IMR-90 (cell line): Measurements from ENCODE around the gene CD19. TPM values are rescaled to one million over a fixed set of nuclear protein-coding genes. Genes with fewer than 3 reads are reported as not detected.

Experiments used
- ATAC-seq: fragments of 200-7000 bp; cut with Tn5 transposase; 2 replicates; pipeline ENCODE4 v1.9.1; 2020; ENCODE audit warnings: low read depth, mild to moderate bottlenecking, moderate library complexity
- BruUV-seq: library from RNA; stranded (reverse); fragments of 400-500 nt; replicated peaks from 2 replicates; lab custom pipeline; 2021; lab: Mats Ljungman, UMichigan
- CTCF ChIA-PET: fragments of 300-600 bp; formaldehyde crosslinking; extraction: SDS; loops from one replicate; lab custom pipeline; 2021; ENCODE audit warnings: antibody characterized with exemption; lab: Yijun Ruan, JAX
- POLR2A ChIA-PET: fragments of 300-600 bp; sonication (Branson Sonifier 250); formaldehyde crosslinking; loops from one replicate; lab custom pipeline; 2022; ENCODE audit warnings: antibody characterized with exemption; ENCODE audit not compliant: unreplicated experiment; lab: Charles Lee
- DNase-seq: peaks from one replicate; pipeline ENCODE4 v3.0.0; 2013
- H2AFZ ChIP-seq: replicated peaks from 2 replicates; pipeline ENCODE3; 2013; ENCODE audit warnings: low read length, mild to moderate bottlenecking; ENCODE audit not compliant: poor library complexity
- H2AK5ac ChIP-seq: 2 replicates; pipeline ENCODE4 v1.6.1; 2013; ENCODE audit warnings: low read depth, low read length, inconsistent platforms
- H2AK9ac ChIP-seq: replicated peaks from 2 replicates; pipeline ENCODE3; 2013; ENCODE audit warnings: mild to moderate bottlenecking, low read depth, low read length, moderate library complexity; ENCODE audit not compliant: poor library complexity
- H2BK120ac ChIP-seq: 2 replicates; pipeline ENCODE4 v1.6.1; 2013; ENCODE audit warnings: low read depth, low read length, inconsistent platforms
- H2BK15ac ChIP-seq: 3 replicates; pipeline ENCODE4 v1.6.1; 2013; ENCODE audit warnings: low read depth, low read length, inconsistent platforms
- H2BK20ac ChIP-seq: 2 replicates; pipeline ENCODE4 v1.6.1; 2013; ENCODE audit warnings: low read depth, mild to moderate bottlenecking, inconsistent platforms, low read length, moderate library complexity
- H2BK5ac ChIP-seq: 2 replicates; pipeline ENCODE4 v1.6.1; 2013; ENCODE audit warnings: mild to moderate bottlenecking, low read depth, low read length, inconsistent platforms; ENCODE audit not compliant: poor library complexity, severe bottlenecking
- H3K14ac ChIP-seq: replicated peaks from 2 replicates; pipeline ENCODE4 v1.6.1; 2013; ENCODE audit warnings: low read depth, low read length, inconsistent platforms
- H3K18ac ChIP-seq: 2 replicates; pipeline ENCODE4 v1.6.1; 2013; ENCODE audit warnings: low read depth, low read length, control low read depth
- H3K23ac ChIP-seq: 2 replicates; pipeline ENCODE4 v1.6.1; 2013; ENCODE audit warnings: low read depth, low read length, inconsistent platforms
- H3K27ac ChIP-seq: 2 replicates; pipeline ENCODE4 v1.5.1; 2013; ENCODE audit warnings: mild to moderate bottlenecking, control low read depth, low read length; ENCODE audit not compliant: insufficient read depth
- H3K27me3 ChIP-seq: 2 replicates; pipeline ENCODE4 v1.6.1; 2013; ENCODE audit warnings: low read length; ENCODE audit not compliant: control insufficient read depth, insufficient read depth
- H3K36me3 ChIP-seq: 2 replicates; pipeline ENCODE4 v1.6.1; 2013; ENCODE audit warnings: low read length, mixed read lengths; ENCODE audit not compliant: control insufficient read depth, insufficient read depth
- H3K4ac ChIP-seq: 2 replicates; pipeline ENCODE4 v1.6.1; 2013; ENCODE audit warnings: low read depth, low read length, inconsistent platforms
- H3K4me1 ChIP-seq: 2 replicates; pipeline ENCODE4 v1.6.1; 2013; ENCODE audit warnings: low read length, mixed read lengths; ENCODE audit not compliant: control insufficient read depth, insufficient read depth
- H3K4me2 ChIP-seq: 2 replicates; pipeline ENCODE4 v1.6.1; 2013; ENCODE audit warnings: low read depth, mild to moderate bottlenecking, control low read depth, low read length, moderate library complexity
- H3K4me3 ChIP-seq: 2 replicates; pipeline ENCODE4 v1.5.1; 2013; ENCODE audit warnings: low read depth, mild to moderate bottlenecking, control low read depth, low read length, moderate library complexity; ENCODE audit not compliant: insufficient read depth
- H3K56ac ChIP-seq: 2 replicates; pipeline ENCODE4 v1.6.1; 2013; ENCODE audit warnings: low read length, inconsistent platforms; ENCODE audit not compliant: insufficient read depth; ENCODE audit errors: extremely low read depth
- H3K79me1 ChIP-seq, 2 experiments: 2 replicates each; pipeline ENCODE4 v1.6.1; 2013; ENCODE audit warnings: low read length in 2 of 2, inconsistent platforms in 1 of 2, low read depth in 1 of 2
- H3K9ac ChIP-seq: 2 replicates; pipeline ENCODE4 v1.6.1; 2013; ENCODE audit warnings: low read depth, low read length, control low read depth
- H3K9me1 ChIP-seq: 2 replicates; pipeline ENCODE4 v1.6.1; 2013; ENCODE audit warnings: low read length, inconsistent platforms; ENCODE audit not compliant: insufficient read depth
- H3K9me3 ChIP-seq: 2 replicates; pipeline ENCODE4 v1.6.1; 2013; ENCODE audit warnings: low read length; ENCODE audit not compliant: control insufficient read depth, insufficient read depth
- H4K20me1 ChIP-seq: 2 replicates; pipeline ENCODE4 v1.6.1; 2013; ENCODE audit warnings: low read length, inconsistent platforms; ENCODE audit not compliant: insufficient read depth
- H4K5ac ChIP-seq: 2 replicates; pipeline ENCODE4 v1.6.1; 2013; ENCODE audit warnings: mild to moderate bottlenecking, low read depth, low read length, control low read depth
- H4K8ac ChIP-seq, 2 experiments: 2 replicates each; pipeline ENCODE4 v1.6.1; 2013; ENCODE audit warnings: low read depth in 2 of 2, low read length in 2 of 2, control low read depth in 1 of 2, inconsistent platforms in 1 of 2
- H4K91ac ChIP-seq: 2 replicates; pipeline ENCODE4 v1.6.1; 2013; ENCODE audit warnings: low read depth, low read length, inconsistent platforms; ENCODE audit not compliant: insufficient read depth
- BHLHE40 ChIP-seq: fragments of 150-350 bp; IDR thresholded peaks from 2 replicates; pipeline ENCODE4 v1.6.1; 2016; ENCODE audit warnings: mild to moderate bottlenecking, low read depth, low read length
- MAFK ChIP-seq: IDR thresholded peaks from 2 replicates; pipeline ENCODE4 v1.6.1; 2012; ENCODE audit warnings: low read depth, low read length, improper control_type of control experiment
- NFE2L2 ChIP-seq: fragments of 150-350 bp; IDR thresholded peaks from 2 replicates; pipeline ENCODE4 v1.6.1; 2016; ENCODE audit warnings: low read depth, mild to moderate bottlenecking, low read length
- RFX5 ChIP-seq: IDR thresholded peaks from 2 replicates; pipeline ENCODE4 v1.8.0; 2012; ENCODE audit warnings: low read depth, mild to moderate bottlenecking, low read length, moderate library complexity
- WGBS, 2 experiments: methylation state at CpG; one replicate each; pipeline versions ENCODE4 v1.1.5 to v1.1.7; 2013; ENCODE audit warnings: missing lambda C conversion rate in 2 of 2; ENCODE audit not compliant: insufficient read length in 1 of 2; ENCODE audit errors: extremely low coverage in 2 of 2; 5-methylcytosine and 5-hydroxymethylcytosine counted together
- dilution Hi-C: fragments of 300-500 bp; cut with HindIII; formaldehyde crosslinking; loops from one replicate; pipeline ENCODE4 v1.14.3; 2018; ENCODE audit warnings: low sequenced_read_pairs; ENCODE audit not compliant: unreplicated experiment
- in situ Hi-C: fragments of 300-500 bp; cut with MboI; formaldehyde crosslinking; loops from 3 replicates; pipeline ENCODE4 v1.14.3; 2019; ENCODE audit warnings: low sequenced_read_pairs, inconsistent platforms, mixed read lengths
- intact Hi-C: fragments of 100-400 bp; cut with micrococcal nuclease; formaldehyde crosslinking; loops from 2 replicates; pipeline ENCODE4 v1.10.0; 2022
- polyA plus RNA-seq, 3 experiments: library from polyadenylated mRNA; depleted of rRNA; stranded (reverse); fragments of >200 nt; gene quantifications; 2 replicates each; pipeline ENCODE4 v1.2.3, GENCODE V29; 2012; ENCODE audit warnings: low replicate concordance in 1 of 3
- total RNA-seq: library from RNA; depleted of rRNA; stranded (reverse); fragments of >200 nt; gene quantifications from 2 replicates; pipeline ENCODE4 v1.2.3, GENCODE V29; 2012
- TF ChIP-seq, protein P1 (sequence below): fragments of 150-350 bp; IDR thresholded peaks from 2 replicates; pipeline ENCODE4 v1.6.1; 2016; ENCODE audit warnings: low read depth, mild to moderate bottlenecking, low read length, moderate library complexity, borderline replicate concordance

The CD19 gene
- total and polyA plus RNA-seq, 2 of the 4 experiments (the other 2 are of a cell fraction) = not detected

DNA sequence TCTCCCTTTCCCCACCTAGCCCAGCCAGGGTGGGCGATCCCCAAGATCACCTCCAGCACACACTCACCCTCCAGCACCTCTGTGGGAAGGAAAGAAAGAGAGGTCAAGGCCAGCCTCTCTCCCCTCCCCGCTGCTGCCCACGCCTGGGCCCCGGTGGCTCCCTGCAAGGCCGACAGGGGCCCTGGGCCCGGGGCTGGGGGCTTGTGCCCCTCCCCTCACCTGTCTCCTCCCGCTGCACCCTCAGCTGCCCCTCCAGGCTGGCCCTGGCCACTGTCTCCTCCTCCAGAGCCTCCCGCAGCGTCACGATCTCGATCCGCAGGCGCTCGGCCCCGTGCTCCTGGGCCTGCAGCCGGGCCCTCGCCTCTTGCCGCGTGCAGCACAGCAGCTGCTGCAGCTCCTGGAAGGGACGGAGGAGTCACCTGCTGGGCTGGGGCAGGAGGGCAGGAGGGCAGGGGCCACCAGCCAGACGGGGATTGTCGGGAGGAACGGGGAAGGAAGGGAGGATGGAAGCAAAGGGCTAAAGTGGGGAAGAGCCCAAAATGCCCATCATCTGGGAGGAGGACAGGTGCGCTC, 25.9 kb upstream of the CD19 start:
- no peak overlapping the region for H3K27ac ChIP-seq
- in situ Hi-C loops = no loop called here

More for the DNA sequence above, 25.9 kb upstream of the CD19 start:
- BruUV-seq = no TSS peak
- H3K4me1 ChIP-seq = no peaks in the 10 kb centered on the region
- no peak overlapping the region for H2BK5ac ChIP-seq
- H3K9ac ChIP-seq = no peak overlapping the region
- TF ChIP-seq RFX5 = no peak
- TF ChIP-seq MAFK = no peak
- TF ChIP-seq, protein P1, sequence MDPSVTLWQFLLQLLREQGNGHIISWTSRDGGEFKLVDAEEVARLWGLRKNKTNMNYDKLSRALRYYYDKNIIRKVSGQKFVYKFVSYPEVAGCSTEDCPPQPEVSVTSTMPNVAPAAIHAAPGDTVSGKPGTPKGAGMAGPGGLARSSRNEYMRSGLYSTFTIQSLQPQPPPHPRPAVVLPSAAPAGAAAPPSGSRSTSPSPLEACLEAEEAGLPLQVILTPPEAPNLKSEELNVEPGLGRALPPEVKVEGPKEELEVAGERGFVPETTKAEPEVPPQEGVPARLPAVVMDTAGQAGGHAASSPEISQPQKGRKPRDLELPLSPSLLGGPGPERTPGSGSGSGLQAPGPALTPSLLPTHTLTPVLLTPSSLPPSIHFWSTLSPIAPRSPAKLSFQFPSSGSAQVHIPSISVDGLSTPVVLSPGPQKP = no peak
- TF ChIP-seq NFE2L2 = no peak
- TF ChIP-seq BHLHE40 = no peak
- no peak overlapping the region for H2BK120ac ChIP-seq
- no peak overlapping the region for H2BK15ac ChIP-seq
- no peaks in the 10 kb centered on the region for H4K20me1 ChIP-seq
- no peak overlapping the region for H2AK5ac ChIP-seq
- no peaks in the 10 kb centered on the region for H3K79me1 ChIP-seq
- CTCF ChIA-PET = interaction anchor here (2.1 kb wide), 1 partner anchor 40 kb away, joined by 5 read pairs; no protein-coding TSS in a partner anchor
- no peak for DNase-seq
- intact Hi-C loops (no loop called here), dilution Hi-C loops (no loop called here)
- no peak overlapping the region for H3K4me3 ChIP-seq
- no peak overlapping the region for H3K14ac ChIP-seq
- no peak overlapping the region for H3K56ac ChIP-seq
- H4K5ac ChIP-seq = no peak overlapping the region
- no peak overlapping the region for H3K4me2 ChIP-seq
- H4K91ac ChIP-seq = no peak overlapping the region
- no peaks in the 10 kb centered on the region for H3K9me1 ChIP-seq
- H3K18ac ChIP-seq = no peak overlapping the region
- no peak overlapping the region for H2AK9ac ChIP-seq
- ATAC-seq = no peak
- 68% methylated on average over 6 of the region's 24 CpGs; no CpG with 5 or more reads in 1 of the 2 experiments for WGBS, 2 experiments
- no peak overlapping the region for H2AFZ ChIP-seq
- no peak overlapping the region for H4K8ac ChIP-seq
- H3K4ac ChIP-seq = no peak overlapping the region
- no peaks in the 10 kb centered on the region for H3K27me3 ChIP-seq
- H3K9me3 ChIP-seq = no peaks in the 10 kb centered on the region
- H2BK20ac ChIP-seq = no peak overlapping the region
- H3K23ac ChIP-seq = no peak overlapping the region
- POLR2A ChIA-PET = no interaction called here
- peaks cover 18% of the 10 kb centered on the region for H3K36me3 ChIP-seq
